PC-9 (cell line): Measurements from ENCODE around the gene VGLL3. TPM values are rescaled to one million over a fixed set of nuclear protein-coding genes. Genes with fewer than 3 reads are reported as not detected.

ENCODE experiments used
- BruUV-seq: library from RNA; stranded (reverse); fragments of 400-500 nt; replicated peaks from 2 replicates; lab custom pipeline; 2021; lab: Mats Ljungman, UMichigan
- CTCF ChIA-PET: fragments of 300-600 bp; sonication (Branson Sonifier 250); formaldehyde crosslinking; loops from one replicate; lab custom pipeline; 2022; ENCODE audit warnings: antibody characterized with exemption; lab: Charles Lee
- POLR2A ChIA-PET: fragments of 300-600 bp; sonication (Branson Sonifier 250); formaldehyde crosslinking; loops from one replicate; lab custom pipeline; 2022; ENCODE audit warnings: antibody characterized with exemption; ENCODE audit not compliant: unreplicated experiment; lab: Charles Lee
- DNase-seq, 2 experiments: peaks; one replicate each; pipeline versions ENCODE4 v3.0.0 to v3.0.0-alpha.2; 2015 to 2022; ENCODE audit warnings: mixed read lengths in 1 of 2
- H2AFZ ChIP-seq: fragments of 200-600 bp; sonication (generic); 2 replicates; pipeline ENCODE4 v1.8.1; 2017; ENCODE audit warnings: antibody characterized with exemption
- H3F3A ChIP-seq: fragments of 200-600 bp; sonication (generic); 2 replicates; pipeline ENCODE4 v1.8.1; 2017; ENCODE audit warnings: antibody characterized with exemption, mild to moderate bottlenecking, low read depth; ENCODE audit not compliant: insufficient read depth
- H3K27ac ChIP-seq: fragments of 200-600 bp; sonication (generic); 2 replicates; pipeline ENCODE4 v1.6.1; 2016; ENCODE audit warnings: mixed run types
- H3K27me3 ChIP-seq: fragments of 200-600 bp; sonication (generic); 2 replicates; pipeline ENCODE4 v1.6.1; 2016; ENCODE audit warnings: low read depth, mixed run types; ENCODE audit not compliant: insufficient read depth
- H3K36me3 ChIP-seq: fragments of 200-600 bp; sonication (generic); 2 replicates; pipeline ENCODE4 v1.6.1; 2016; ENCODE audit warnings: low read depth, mixed run types
- H3K4me1 ChIP-seq: fragments of 200-600 bp; sonication (generic); replicated peaks from 2 replicates; pipeline ENCODE4 v1.6.1; 2016; ENCODE audit warnings: mixed run types; ENCODE audit not compliant: insufficient read depth
- H3K4me2 ChIP-seq: fragments of 200-600 bp; sonication (generic); 2 replicates; pipeline ENCODE4 v1.6.1; 2017; ENCODE audit warnings: mixed run types
- H3K4me3 ChIP-seq: fragments of 200-600 bp; sonication (generic); 2 replicates; pipeline ENCODE4 v1.6.1; 2016; ENCODE audit warnings: mixed run types
- H3K79me2 ChIP-seq: fragments of 200-600 bp; sonication (generic); 2 replicates; pipeline ENCODE4 v1.6.1; 2017; ENCODE audit warnings: low read depth, mixed run types
- H3K9me2 ChIP-seq: fragments of 200-600 bp; sonication (generic); 2 replicates; pipeline ENCODE4 v1.8.1; 2017; ENCODE audit warnings: mild to moderate bottlenecking; ENCODE audit not compliant: insufficient read depth
- H3K9me3 ChIP-seq: fragments of 200-600 bp; sonication (generic); 2 replicates; pipeline ENCODE4 v1.8.1; 2016; ENCODE audit warnings: low read depth; ENCODE audit not compliant: insufficient read depth
- H4K20me1 ChIP-seq: fragments of 200-600 bp; sonication (generic); 2 replicates; pipeline ENCODE4 v1.8.1; 2017; ENCODE audit not compliant: insufficient read depth
- EZH2 ChIP-seq: fragments of 200-600 bp; sonication (generic); IDR thresholded peaks from 2 replicates; pipeline ENCODE4 v1.8.0; 2017; ENCODE audit warnings: antibody characterized with exemption, low read depth
- intact Hi-C: fragments of 100-400 bp; cut with micrococcal nuclease; formaldehyde crosslinking; loops from one replicate; pipeline ENCODE4 v1.10.0; 2022; ENCODE audit not compliant: unreplicated experiment
- total RNA-seq: library from RNA; stranded (reverse); gene quantifications from 2 replicates; pipeline ENCODE4 v1.2.3, GENCODE V29; 2021
- TF ChIP-seq, protein P1 (sequence below): fragments of 200-600 bp; sonication (generic); conservative IDR thresholded peaks from 2 replicates; pipeline ENCODE4 v1.6.1; 2017; ENCODE audit warnings: mixed run types, antibody characterized with exemption, mild to moderate bottlenecking, moderate library complexity

VGLL3 gene
- total RNA-seq, 1 experiment from 2014 or later, result 26.8 TPM

- no peaks in the 10 kb centered on the region for H3K27me3 ChIP-seq
- H2AFZ ChIP-seq, result no peak overlapping the region
- H3K4me2 ChIP-seq, result no peak overlapping the region
- no peak overlapping the region for H3K27ac ChIP-seq
- H3K79me2 ChIP-seq, result no peaks in the 10 kb centered on the region
- H3K4me3 ChIP-seq, result no peak overlapping the region
- no peaks in the 10 kb centered on the region for H3K9me3 ChIP-seq
- intact Hi-C loops, result no loop called here
- ChIA-PET CTCF (no interaction called here), POLR2A (no interaction called here)
- peaks cover 24% of the 10 kb centered on the region for H3K4me1 ChIP-seq
- no TSS peak for BruUV-seq
- no peak for TF ChIP-seq EZH2
- TF ChIP-seq, protein P1, sequence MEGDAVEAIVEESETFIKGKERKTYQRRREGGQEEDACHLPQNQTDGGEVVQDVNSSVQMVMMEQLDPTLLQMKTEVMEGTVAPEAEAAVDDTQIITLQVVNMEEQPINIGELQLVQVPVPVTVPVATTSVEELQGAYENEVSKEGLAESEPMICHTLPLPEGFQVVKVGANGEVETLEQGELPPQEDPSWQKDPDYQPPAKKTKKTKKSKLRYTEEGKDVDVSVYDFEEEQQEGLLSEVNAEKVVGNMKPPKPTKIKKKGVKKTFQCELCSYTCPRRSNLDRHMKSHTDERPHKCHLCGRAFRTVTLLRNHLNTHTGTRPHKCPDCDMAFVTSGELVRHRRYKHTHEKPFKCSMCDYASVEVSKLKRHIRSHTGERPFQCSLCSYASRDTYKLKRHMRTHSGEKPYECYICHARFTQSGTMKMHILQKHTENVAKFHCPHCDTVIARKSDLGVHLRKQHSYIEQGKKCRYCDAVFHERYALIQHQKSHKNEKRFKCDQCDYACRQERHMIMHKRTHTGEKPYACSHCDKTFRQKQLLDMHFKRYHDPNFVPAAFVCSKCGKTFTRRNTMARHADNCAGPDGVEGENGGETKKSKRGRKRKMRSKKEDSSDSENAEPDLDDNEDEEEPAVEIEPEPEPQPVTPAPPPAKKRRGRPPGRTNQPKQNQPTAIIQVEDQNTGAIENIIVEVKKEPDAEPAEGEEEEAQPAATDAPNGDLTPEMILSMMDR, result no peak
- DNase-seq, result no peak
- no peaks in the 10 kb centered on the region for H3K36me3 ChIP-seq
- no peaks in the 10 kb centered on the region for H4K20me1 ChIP-seq
- H3K9me2 ChIP-seq, result no peaks in the 10 kb centered on the region
- H3F3A ChIP-seq, result peaks cover 5% of the 10 kb centered on the region; the same call in 1 of the 2 replicates
Measured at GRCh38 chr3:86949850-86950249, 41.1 kb downstream of the VGLL3 start.

GRCh38 chr3:86948822-86949221 lies 42.1 kb downstream of the VGLL3 start:
- no peaks in the 10 kb centered on the region for H3K79me2 ChIP-seq
- peaks cover 5% of the 10 kb centered on the region; the same call in 1 of the 2 replicates for H3F3A ChIP-seq
- TF ChIP-seq, protein P1, result no peak
- TF ChIP-seq EZH2, result no peak
- H4K20me1 ChIP-seq, result no peaks in the 10 kb centered on the region
- no peak for DNase-seq
- H3K4me1 ChIP-seq, result peaks cover 13% of the 10 kb centered on the region
- ChIA-PET POLR2A (no interaction called here), CTCF (no interaction called here)
- H3K9me3 ChIP-seq, result no peaks in the 10 kb centered on the region
- H2AFZ ChIP-seq, result no peak overlapping the region
- no peak overlapping the region for H3K4me3 ChIP-seq
- no peaks in the 10 kb centered on the region for H3K9me2 ChIP-seq
- BruUV-seq, result no TSS peak
- H3K27me3 ChIP-seq, result no peaks in the 10 kb centered on the region
- intact Hi-C loops, result no loop called here
- H3K36me3 ChIP-seq, result no peaks in the 10 kb centered on the region
- no peak overlapping the region for H3K4me2 ChIP-seq
- H3K27ac ChIP-seq, result no peak overlapping the region

GRCh38 chr3:86942206-86942605 lies 48.7 kb downstream of the VGLL3 start:
- no peaks in the 10 kb centered on the region for H3K9me3 ChIP-seq
- no peak for TF ChIP-seq EZH2
- TF ChIP-seq, protein P1, result no peak
- H2AFZ ChIP-seq, result no peak overlapping the region
- no peaks in the 10 kb centered on the region for H3K4me1 ChIP-seq
- H3K36me3 ChIP-seq, result no peaks in the 10 kb centered on the region
- H3K79me2 ChIP-seq, result no peaks in the 10 kb centered on the region
- CTCF ChIA-PET, result no interaction called here
- no peak overlapping the region for H3K4me3 ChIP-seq
- no TSS peak for BruUV-seq
- no peaks in the 10 kb centered on the region for H3K27me3 ChIP-seq
- H3K9me2 ChIP-seq, result no peaks in the 10 kb centered on the region
- intact Hi-C loops, result no loop called here
- H3F3A ChIP-seq, result no peaks in the 10 kb centered on the region
- no peak overlapping the region for H3K27ac ChIP-seq
- DNase-seq, result no peak
- no peaks in the 10 kb centered on the region for H4K20me1 ChIP-seq
- POLR2A ChIA-PET, result no interaction called here
- no peak overlapping the region for H3K4me2 ChIP-seq
